ENCODE data around the gene PPP1R14B. TPM values are rescaled to one million over a fixed set of nuclear protein-coding genes. Genes with fewer than 3 reads are reported as not detected.

Gene PPP1R14B
- total RNA-seq, 1 donor from 2014 or later, result 129 TPM

GRCh38 chr11:64263947-64264317 is 17.2 kb upstream of the PPP1R14B start:
- DNase-seq (ENCODE audit: missing footprints), result no peak
- intact Hi-C loops (cut with DNase I), result no loop called here
- no peak for ATAC-seq

GRCh38 chr11:64263021-64263946 is 16.5 kb upstream of the PPP1R14B start:
- DNase-seq (ENCODE audit: missing footprints), result no peak
- intact Hi-C loops (cut with DNase I), result no loop called here
- no peak for ATAC-seq

- no peak for DNase-seq (ENCODE audit: missing footprints)
- no peak for ATAC-seq
- intact Hi-C loops (cut with DNase I), result no loop called here
Observed at GRCh38 chr11:64262271-64263002, 15.7 kb upstream of the PPP1R14B start.

GRCh38 chr11:64261556-64262080 is 14.9 kb upstream of the PPP1R14B start:
- intact Hi-C loops (cut with DNase I), result no loop called here
- ATAC-seq (no peak), DNase-seq (ENCODE audit: missing footprints) (no peak)

- intact Hi-C loops (cut with DNase I), result no loop called here
- DNase-seq (ENCODE audit: missing footprints) (no peak), ATAC-seq (no peak)
Observed at GRCh38 chr11:64260147-64260708, 13.5 kb upstream of the PPP1R14B start.

GRCh38 chr11:64259533-64260067 is 12.9 kb upstream of the PPP1R14B start:
- intact Hi-C loops (cut with DNase I), result no loop called here

GRCh38 chr11:64258946-64259532 is 12.3 kb upstream of the PPP1R14B start:
- DNase-seq (ENCODE audit: missing footprints) (peak; percentile 55), ATAC-seq (no peak)
- intact Hi-C loops (cut with DNase I), result no loop called here

More at GRCh38 chr11:64259533-64260067, 12.9 kb upstream of the PPP1R14B start:
- no peak for DNase-seq (ENCODE audit: missing footprints)
- no peak for ATAC-seq

GRCh38 chr11:64258356-64258755 is 11.6 kb upstream of the PPP1R14B start:
- DNase-seq (ENCODE audit: missing footprints), result no peak
- intact Hi-C loops (cut with DNase I), result no loop called here
- ATAC-seq, result no peak

GRCh38 chr11:64256300-64256699 is 9.6 kb upstream of the PPP1R14B start:
- intact Hi-C loops (cut with DNase I), result no loop called here
- ATAC-seq (no peak), DNase-seq (ENCODE audit: missing footprints) (no peak)

GRCh38 chr11:64255135-64256128 is 8.7 kb upstream of the PPP1R14B start:
- DNase-seq (ENCODE audit: missing footprints) (no peak), ATAC-seq (no peak)
- intact Hi-C loops (cut with DNase I), result no loop called here

GRCh38 chr11:64254326-64254725 is 7.6 kb upstream of the PPP1R14B start:
- intact Hi-C loops (cut with DNase I), result loop anchor here (5.0 kb wide), 1 partner anchor 48 kb away; the partner anchor contains the start of gene CATSPERZ
- ATAC-seq, result no peak
- no peak for DNase-seq (ENCODE audit: missing footprints)

- intact Hi-C loops (cut with DNase I), result loop anchor here (5.0 kb wide), 1 partner anchor 49 kb away; the partner anchor contains the start of gene CATSPERZ
- DNase-seq (ENCODE audit: missing footprints) (peak; percentile 64), ATAC-seq (no peak)
Observed at GRCh38 chr11:64253481-64253880, 6.7 kb upstream of the PPP1R14B start.

GRCh38 chr11:64253043-64253442 is 6.3 kb upstream of the PPP1R14B start:
- DNase-seq (ENCODE audit: missing footprints) (no peak), ATAC-seq (no peak)
- intact Hi-C loops (cut with DNase I), result loop anchor here (5.0 kb wide), 1 partner anchor 49 kb away; the partner anchor contains the start of gene CATSPERZ

GRCh38 chr11:64252003-64252872 is 5.5 kb upstream of the PPP1R14B start:
- DNase-seq (ENCODE audit: missing footprints) (peak; percentile 75), ATAC-seq (peak; percentile 11)
- intact Hi-C loops (cut with DNase I), result loop anchor here (5.0 kb wide), 1 partner anchor 50 kb away; the partner anchor contains the start of gene CATSPERZ

GRCh38 chr11:64251753-64252002 is 4.9 kb upstream of the PPP1R14B start:
- ATAC-seq (no peak), DNase-seq (ENCODE audit: missing footprints) (no peak)
- intact Hi-C loops (cut with DNase I), result loop anchor here (5.0 kb wide), 1 partner anchor 51 kb away; the partner anchor contains the start of gene CATSPERZ

GRCh38 chr11:64251016-64251752 is 4.4 kb upstream of the PPP1R14B start, which contains the start of gene PLCB3:
PLCB3 (plus strand) TSS chr11:64251530; CDS start chr11:64251650, 120 bp downstream.
- ATAC-seq (peak; percentile 63), DNase-seq (ENCODE audit: missing footprints) (peak; percentile 86)
- intact Hi-C loops (cut with DNase I), result loop anchor here (5.0 kb wide), 1 partner anchor 51 kb away; the partner anchor contains the start of gene CATSPERZ

Measured in Right ventricle myocardium inferior (tissue), 1 donor.